WI38 (cell line): ENCODE data around the gene LYRM4.

Experiments
- H3K4me3 ChIP-seq: 2 replicates; pipeline ENCODE4 v1.5.1; 2011; ENCODE audit warnings: low read depth, mild to moderate bottlenecking, control low read depth, low read length
- TF ChIP-seq, protein P1 (sequence below): IDR thresholded peaks from 2 replicates; pipeline ENCODE4 v1.5.1; 2012; ENCODE audit warnings: low read depth, mild to moderate bottlenecking, control low read depth, low read length

Gene LYRM4

DNA sequence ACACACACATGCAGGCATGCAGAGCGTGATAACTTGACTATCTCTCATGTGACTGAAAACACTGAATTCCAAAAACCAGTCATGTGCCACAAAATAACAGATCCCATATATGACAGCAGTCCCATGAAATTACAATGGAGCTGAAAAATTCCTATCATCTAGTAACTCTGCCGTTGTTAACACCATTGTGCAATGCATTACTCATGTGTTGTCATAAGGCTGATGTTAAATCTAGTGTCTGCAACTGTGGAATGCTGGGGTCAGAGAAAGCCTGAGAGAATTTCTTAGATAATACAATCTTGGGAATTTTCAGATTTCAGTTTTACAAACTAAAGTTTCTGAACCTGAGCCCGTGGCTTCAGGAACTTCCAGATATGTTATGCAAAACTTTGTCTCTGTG is 70.2 kb downstream of the LYRM4 start:
- TF ChIP-seq, protein P1, sequence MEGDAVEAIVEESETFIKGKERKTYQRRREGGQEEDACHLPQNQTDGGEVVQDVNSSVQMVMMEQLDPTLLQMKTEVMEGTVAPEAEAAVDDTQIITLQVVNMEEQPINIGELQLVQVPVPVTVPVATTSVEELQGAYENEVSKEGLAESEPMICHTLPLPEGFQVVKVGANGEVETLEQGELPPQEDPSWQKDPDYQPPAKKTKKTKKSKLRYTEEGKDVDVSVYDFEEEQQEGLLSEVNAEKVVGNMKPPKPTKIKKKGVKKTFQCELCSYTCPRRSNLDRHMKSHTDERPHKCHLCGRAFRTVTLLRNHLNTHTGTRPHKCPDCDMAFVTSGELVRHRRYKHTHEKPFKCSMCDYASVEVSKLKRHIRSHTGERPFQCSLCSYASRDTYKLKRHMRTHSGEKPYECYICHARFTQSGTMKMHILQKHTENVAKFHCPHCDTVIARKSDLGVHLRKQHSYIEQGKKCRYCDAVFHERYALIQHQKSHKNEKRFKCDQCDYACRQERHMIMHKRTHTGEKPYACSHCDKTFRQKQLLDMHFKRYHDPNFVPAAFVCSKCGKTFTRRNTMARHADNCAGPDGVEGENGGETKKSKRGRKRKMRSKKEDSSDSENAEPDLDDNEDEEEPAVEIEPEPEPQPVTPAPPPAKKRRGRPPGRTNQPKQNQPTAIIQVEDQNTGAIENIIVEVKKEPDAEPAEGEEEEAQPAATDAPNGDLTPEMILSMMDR, result no peak
- H3K4me3 ChIP-seq, result no peak overlapping the region

- TF ChIP-seq, protein P1, result no peak
- no peak overlapping the region for H3K4me3 ChIP-seq
Observed at GRCh38 chr6:5188646-5189045, 72.1 kb downstream of the LYRM4 start.

DNA sequence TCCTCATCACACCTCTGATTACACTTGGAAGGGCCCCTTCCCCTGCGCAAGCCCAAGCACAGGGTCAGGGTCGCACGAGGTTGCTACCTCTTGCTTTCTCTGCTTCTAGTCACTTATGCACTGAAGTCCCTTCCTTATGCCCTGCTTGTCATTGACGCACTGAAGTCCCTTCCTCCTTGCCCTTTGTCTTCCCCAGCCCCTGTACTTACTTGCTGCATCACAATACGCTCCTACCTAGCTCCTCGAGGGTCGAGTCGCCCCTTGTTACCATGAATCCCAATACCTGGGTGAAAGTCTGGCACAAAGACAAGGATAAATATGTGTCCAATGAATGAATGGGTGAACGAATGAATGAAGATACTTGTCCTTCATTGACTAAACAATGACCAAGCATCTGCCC is 75.9 kb downstream of the LYRM4 start:
- H3K4me3 ChIP-seq, result no peak overlapping the region
- TF ChIP-seq, protein P1, result no peak

- TF ChIP-seq, protein P1, result no peak
- no peak overlapping the region for H3K4me3 ChIP-seq
Observed at GRCh38 chr6:5184218-5184617, 76.5 kb downstream of the LYRM4 start.

DNA sequence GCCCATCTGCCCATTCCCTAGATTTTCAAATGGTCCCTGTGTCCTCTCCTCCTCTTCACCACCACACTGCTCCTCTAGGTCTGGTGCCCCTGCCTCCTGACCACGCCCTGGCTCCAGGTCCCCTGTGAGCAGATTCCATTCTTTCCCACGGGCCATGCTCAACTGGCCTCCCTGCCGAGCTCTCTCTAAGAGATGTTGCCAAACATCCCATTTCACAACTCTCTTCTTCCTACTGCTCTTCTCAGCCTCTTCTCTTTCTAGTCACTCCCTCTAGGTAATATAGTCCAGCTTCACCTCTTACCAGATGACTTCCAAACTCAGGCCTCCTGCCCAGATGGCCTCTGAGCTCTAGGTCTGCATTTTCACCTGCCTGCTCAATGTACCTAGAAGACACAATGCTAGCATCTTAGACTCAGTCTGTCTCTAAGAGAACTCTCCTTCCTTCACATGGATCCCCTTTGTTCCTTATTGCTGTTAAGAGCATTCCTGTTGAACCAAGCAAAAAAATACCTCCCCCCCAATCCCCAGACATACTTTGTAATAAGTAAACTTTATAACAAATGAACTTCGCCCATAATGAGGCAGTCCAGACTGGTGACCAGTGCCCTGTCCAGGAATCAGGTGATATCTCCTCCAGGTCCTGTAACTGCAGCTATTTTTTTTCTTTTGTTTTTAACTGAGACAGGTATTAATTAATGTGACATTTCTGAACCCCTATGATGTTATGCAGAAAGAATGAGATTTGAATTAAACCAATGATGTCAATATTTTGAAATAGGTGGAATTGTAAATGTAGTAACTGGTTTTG is 79.0 kb downstream of the LYRM4 start:
- H3K4me3 ChIP-seq, result no peak overlapping the region
- TF ChIP-seq, protein P1, result no peak

DNA sequence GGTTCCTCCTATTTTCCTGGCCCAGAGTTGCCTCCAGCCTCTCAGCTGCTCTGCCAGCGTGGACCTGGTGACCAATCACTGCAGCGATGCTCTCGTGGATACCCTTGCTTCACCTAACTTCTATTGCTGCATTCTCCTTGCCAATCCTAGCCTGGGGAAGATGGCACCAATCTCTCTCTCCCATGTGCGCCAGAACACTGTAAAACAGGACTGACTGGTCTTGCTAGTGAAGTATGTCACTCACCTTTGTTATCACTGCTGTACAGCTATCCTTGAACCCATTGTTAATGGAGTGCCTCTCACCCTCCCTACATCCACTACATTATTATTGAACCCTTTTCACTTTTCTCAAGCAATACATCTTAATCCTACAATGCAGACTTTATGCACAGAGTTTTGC is 80.1 kb downstream of the LYRM4 start:
- H3K4me3 ChIP-seq, result no peak overlapping the region
- TF ChIP-seq, protein P1, result no peak

GRCh38 chr6:5179917-5180316 is 80.8 kb downstream of the LYRM4 start:
- TF ChIP-seq, protein P1, result no peak
- H3K4me3 ChIP-seq, result no peak overlapping the region
